Parathyroid adenoma (tissue), 2 donors: Measurements from ENCODE around the gene BORCS8.

Experiments used
- H2AFZ ChIP-seq: fragments of 300-600 bp; sonication (generic); one replicate; pipeline ENCODE4 v1.7.0; 2017; ENCODE audit warnings: antibody characterized with exemption, mild to moderate bottlenecking
- H3K27ac ChIP-seq: fragments of 300-600 bp; sonication (generic); one replicate; pipeline ENCODE4 v1.7.0; 2017
- H3K27me3 ChIP-seq: fragments of 300-600 bp; sonication (generic); one replicate; pipeline ENCODE4 v1.7.0; 2017; ENCODE audit warnings: low read length; ENCODE audit not compliant: control insufficient read depth, insufficient read depth
- H3K36me3 ChIP-seq: fragments of 300-600 bp; sonication (generic); one replicate; pipeline ENCODE4 v1.7.0; 2017; ENCODE audit warnings: low read length; ENCODE audit not compliant: control insufficient read depth, insufficient read depth
- H3K4me1 ChIP-seq: fragments of 300-600 bp; sonication (generic); one replicate; pipeline ENCODE4 v1.7.0; 2017; ENCODE audit warnings: control low read depth
- H3K4me2 ChIP-seq: fragments of 300-600 bp; sonication (generic); one replicate; pipeline ENCODE4 v1.7.0; 2017; ENCODE audit warnings: low read length
- H3K4me3 ChIP-seq: fragments of 300-600 bp; sonication (generic); one replicate; pipeline ENCODE4 v1.7.0; 2017; ENCODE audit warnings: low read depth, low read length
- H3K79me2 ChIP-seq: fragments of 300-600 bp; sonication (generic); one replicate; pipeline ENCODE4 v1.7.0; 2017; ENCODE audit warnings: control low read depth
- H3K9ac ChIP-seq: fragments of 300-600 bp; sonication (generic); one replicate; pipeline ENCODE4 v1.7.0; 2017; ENCODE audit warnings: mild to moderate bottlenecking
- H3K9me3 ChIP-seq: fragments of 300-600 bp; sonication (generic); one replicate; pipeline ENCODE4 v1.7.0; 2017; ENCODE audit warnings: low read length; ENCODE audit not compliant: control insufficient read depth
- TF ChIP-seq, protein P1 (sequence below): fragments of 300-600 bp; sonication (generic); IDR thresholded peaks from one replicate; pipeline ENCODE4 v1.7.0; 2017; ENCODE audit warnings: antibody characterized with exemption, mild to moderate bottlenecking
- donor health status: primary hyperparathyroidism.

The BORCS8 gene

GRCh38 chr19:19206938-19207337 lies 15.0 kb upstream of the BORCS8 start:
- no peaks in the 10 kb centered on the region for H3K9me3 ChIP-seq
- H2AFZ ChIP-seq = no peak overlapping the region
- H3K27me3 ChIP-seq = no peaks in the 10 kb centered on the region
- no peak overlapping the region for H3K4me3 ChIP-seq
- H3K4me2 ChIP-seq = no peak overlapping the region
- no peak overlapping the region for H3K27ac ChIP-seq
- peaks cover 5% of the 10 kb centered on the region for H3K4me1 ChIP-seq
- H3K79me2 ChIP-seq = no peaks in the 10 kb centered on the region
- no peak overlapping the region for H3K9ac ChIP-seq
- H3K36me3 ChIP-seq = no peaks in the 10 kb centered on the region
- TF ChIP-seq, protein P1, sequence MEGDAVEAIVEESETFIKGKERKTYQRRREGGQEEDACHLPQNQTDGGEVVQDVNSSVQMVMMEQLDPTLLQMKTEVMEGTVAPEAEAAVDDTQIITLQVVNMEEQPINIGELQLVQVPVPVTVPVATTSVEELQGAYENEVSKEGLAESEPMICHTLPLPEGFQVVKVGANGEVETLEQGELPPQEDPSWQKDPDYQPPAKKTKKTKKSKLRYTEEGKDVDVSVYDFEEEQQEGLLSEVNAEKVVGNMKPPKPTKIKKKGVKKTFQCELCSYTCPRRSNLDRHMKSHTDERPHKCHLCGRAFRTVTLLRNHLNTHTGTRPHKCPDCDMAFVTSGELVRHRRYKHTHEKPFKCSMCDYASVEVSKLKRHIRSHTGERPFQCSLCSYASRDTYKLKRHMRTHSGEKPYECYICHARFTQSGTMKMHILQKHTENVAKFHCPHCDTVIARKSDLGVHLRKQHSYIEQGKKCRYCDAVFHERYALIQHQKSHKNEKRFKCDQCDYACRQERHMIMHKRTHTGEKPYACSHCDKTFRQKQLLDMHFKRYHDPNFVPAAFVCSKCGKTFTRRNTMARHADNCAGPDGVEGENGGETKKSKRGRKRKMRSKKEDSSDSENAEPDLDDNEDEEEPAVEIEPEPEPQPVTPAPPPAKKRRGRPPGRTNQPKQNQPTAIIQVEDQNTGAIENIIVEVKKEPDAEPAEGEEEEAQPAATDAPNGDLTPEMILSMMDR = no peak

- no peaks in the 10 kb centered on the region for H3K9me3 ChIP-seq
- no peak overlapping the region for H2AFZ ChIP-seq
- H3K36me3 ChIP-seq = no peaks in the 10 kb centered on the region
- H3K9ac ChIP-seq = no peak overlapping the region
- TF ChIP-seq, protein P1 = no peak
- H3K4me1 ChIP-seq = peaks cover 5% of the 10 kb centered on the region
- no peak overlapping the region for H3K27ac ChIP-seq
- no peaks in the 10 kb centered on the region for H3K79me2 ChIP-seq
- no peak overlapping the region for H3K4me3 ChIP-seq
- no peaks in the 10 kb centered on the region for H3K27me3 ChIP-seq
- no peak overlapping the region for H3K4me2 ChIP-seq
Measured at GRCh38 chr19:19205416-19206410, 13.8 kb upstream of the BORCS8 start.

GRCh38 chr19:19204181-19204580 lies 12.2 kb upstream of the BORCS8 start:
- Histone ChIP-seq H3K4me1 (peaks cover 5% of the 10 kb centered on the region), H3K27ac (no peak overlapping the region), H3K9me3 (no peaks in the 10 kb centered on the region), H3K9ac (no peak overlapping the region), H3K4me2 (no peak overlapping the region), H3K36me3 (no peaks in the 10 kb centered on the region), H3K4me3 (no peak overlapping the region), H2AFZ (peak overlapping the region; percentile 46), H3K79me2 (no peaks in the 10 kb centered on the region), H3K27me3 (no peaks in the 10 kb centered on the region)
- TF ChIP-seq, protein P1 = no peak

- Histone ChIP-seq H3K79me2 (no peaks in the 10 kb centered on the region), H3K4me2 (peak within 1 kb of the TSS; percentile 90), H3K4me3 (peak within 1 kb of the TSS; percentile 70), H3K9me3 (no peaks in the 10 kb centered on the region), H2AFZ (peak within 1 kb of the TSS; percentile 85), H3K4me1 (peaks cover 5% of the 10 kb centered on the region), H3K9ac (peak within 1 kb of the TSS; percentile 49), H3K36me3 (no peaks in the 10 kb centered on the region), H3K27ac (peak within 1 kb of the TSS; percentile 67), H3K27me3 (no peaks in the 10 kb centered on the region)
- TF ChIP-seq, protein P1 = no peak
Measured at GRCh38 chr19:19203012-19203856, 11.3 kb upstream of the BORCS8 start, which contains the start of gene NR2C2AP. Gene NR2C2AP (minus strand): TSS chr19:19203414. CDS start chr19:19203060, 354 bp downstream.
